GM21367 (cell line): ENCODE results near the gene ACP1.

Experiments
- ATAC-seq: cut with Tn5 transposase; IDR thresholded peaks from one replicate; pipeline ENCODE4 v1.9.1; 2021; ENCODE audit not compliant: unreplicated experiment

ACP1 gene

GRCh38 chr2:279956-280649, 15.4 kb downstream of the ACP1 start:
- no peak for ATAC-seq

GRCh38 chr2:280650-281110, 15.9 kb downstream of the ACP1 start:
- ATAC-seq = no peak

DNA sequence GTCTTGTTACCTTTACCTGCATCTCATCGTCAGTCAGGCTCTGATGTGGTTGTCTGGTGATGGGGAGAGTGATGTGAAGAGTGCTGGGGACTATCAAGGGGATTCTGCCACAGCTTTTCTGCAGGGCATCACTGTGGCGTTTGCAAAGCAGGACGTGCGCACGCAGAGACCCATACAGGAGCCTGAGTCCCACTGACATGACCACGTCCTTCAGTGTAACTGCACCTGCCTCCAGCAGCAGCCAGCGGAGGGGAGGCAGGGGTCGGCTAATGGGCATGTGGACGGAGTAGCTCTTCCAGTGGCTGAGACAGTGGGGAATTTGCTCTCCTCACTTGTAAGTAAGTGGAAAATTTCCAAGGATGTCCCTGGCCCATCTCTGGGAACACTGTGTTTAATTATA, 16.6 kb downstream of the ACP1 start:
- ATAC-seq = no peak

DNA sequence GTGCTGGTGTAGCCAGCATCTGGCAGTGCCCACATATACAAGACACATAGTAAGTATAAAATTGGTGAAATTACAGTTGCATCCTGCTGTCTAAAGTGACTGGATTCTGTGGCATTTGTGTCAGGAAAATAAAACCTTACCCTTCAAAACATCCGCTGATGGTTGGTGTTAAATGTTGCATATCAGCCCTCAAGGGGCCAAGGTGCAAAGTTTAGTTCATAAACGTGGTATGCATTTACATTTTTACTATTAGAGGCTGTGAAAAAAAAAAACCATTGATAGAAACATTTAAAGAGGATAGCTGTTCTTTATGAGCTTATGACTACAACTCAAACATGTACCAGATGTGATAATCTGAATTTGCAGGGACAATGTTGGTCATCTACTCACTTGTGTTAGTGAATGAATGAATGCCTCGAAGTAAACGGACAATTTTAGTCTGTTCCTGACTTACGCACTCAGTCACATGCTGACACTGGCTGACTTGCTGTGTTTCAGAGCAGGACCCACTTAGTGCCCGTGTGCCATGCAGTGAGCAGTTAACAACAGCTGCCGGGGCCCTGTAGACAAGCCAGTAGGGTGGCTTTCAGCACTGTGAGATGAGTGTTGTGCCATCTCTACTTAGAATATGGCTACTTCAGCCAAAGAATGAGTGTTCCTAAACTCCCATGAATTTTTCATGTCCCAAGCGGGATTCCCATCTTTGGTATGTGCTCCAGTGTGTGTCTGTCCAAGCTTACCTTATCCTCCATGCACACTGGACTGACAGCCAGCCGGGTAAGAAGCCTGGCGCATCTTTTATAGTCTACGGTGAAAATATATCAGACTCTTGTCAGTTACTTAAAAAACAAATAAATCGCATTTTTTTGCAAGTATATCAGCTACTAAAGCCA, 17.9 kb downstream of the ACP1 start:
- no peak for ATAC-seq

GRCh38 chr2:283996-284794, 19.4 kb downstream of the ACP1 start:
- ATAC-seq = no peak

- ATAC-seq = no peak
Observed at GRCh38 chr2:284896-285492, 20.2 kb downstream of the ACP1 start.

DNA sequence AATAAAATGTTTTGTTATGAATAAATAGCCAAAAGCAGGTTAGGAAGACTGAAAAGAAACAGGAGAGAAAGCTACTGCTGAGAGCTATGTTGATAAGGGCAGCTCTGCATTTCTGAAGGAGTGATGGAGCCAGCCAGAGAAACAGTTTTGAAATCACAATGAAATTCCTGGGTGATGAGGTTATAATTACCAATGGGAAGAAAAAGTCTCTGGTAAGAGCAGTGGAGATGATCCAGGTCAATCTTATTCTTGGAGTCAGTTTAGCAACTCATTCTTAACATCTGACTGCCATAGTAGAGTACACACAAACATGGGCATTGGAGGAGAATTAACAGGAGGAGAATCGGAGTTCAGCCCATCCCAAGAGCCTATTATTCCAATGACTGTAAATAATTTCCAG, 20.8 kb downstream of the ACP1 start:
- ATAC-seq = no peak

- no peak for ATAC-seq
Observed at GRCh38 chr2:286035-286434, 21.3 kb downstream of the ACP1 start.

- no peak for ATAC-seq
Observed at GRCh38 chr2:286774-287392, 22.1 kb downstream of the ACP1 start.

GRCh38 chr2:287471-287885, 22.7 kb downstream of the ACP1 start:
- no peak for ATAC-seq

DNA sequence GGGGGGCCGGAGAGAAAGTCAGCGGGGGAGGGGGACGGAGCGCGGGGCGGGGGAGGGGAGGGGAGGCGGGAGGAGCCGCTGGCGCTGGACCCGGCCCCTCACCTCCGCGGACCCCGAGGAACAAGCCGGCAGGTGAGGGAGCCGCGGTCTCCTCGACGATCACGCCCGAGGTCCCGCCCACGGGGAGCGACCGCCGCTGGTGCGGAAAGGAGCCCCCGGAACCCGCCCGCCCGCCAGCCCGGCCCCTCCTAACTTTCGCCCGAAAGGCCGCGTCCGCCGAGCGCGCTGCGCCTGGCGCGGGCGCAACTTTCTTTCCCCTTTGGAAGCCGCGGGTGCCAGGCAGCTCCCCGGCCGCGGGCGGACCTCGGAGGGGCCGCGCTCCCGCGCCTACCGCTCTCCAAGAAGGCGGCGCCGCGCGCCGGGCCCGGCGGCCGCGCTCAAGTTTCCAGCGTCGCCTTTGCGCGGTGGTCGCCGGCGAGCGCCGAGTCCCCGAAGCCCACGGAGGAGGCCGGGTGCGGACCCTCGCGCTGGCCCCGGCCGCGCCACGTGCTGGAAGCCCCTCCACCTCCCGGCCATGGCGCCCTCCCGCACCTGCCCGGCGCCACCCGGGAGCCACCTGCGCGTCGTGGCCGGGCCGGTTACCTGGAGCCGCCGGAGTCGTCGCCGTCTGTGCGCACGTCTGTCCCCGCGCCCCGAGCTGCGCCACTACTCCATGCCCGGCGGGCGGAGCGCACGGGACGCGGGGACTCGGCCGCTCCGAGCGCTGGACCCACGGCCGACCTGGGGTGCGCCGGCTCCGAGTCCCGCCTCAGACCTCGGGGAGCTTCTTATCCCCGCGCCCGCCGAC, 23.4 kb downstream of the ACP1 start, which contains the start of gene ALKAL2:
Gene ALKAL2 (minus strand): TSS at position 181 of the 847 bp plus-strand sequence. CDS start 256 bp downstream, outside the sequence.
- no peak for ATAC-seq

- ATAC-seq = no peak
Observed at GRCh38 chr2:288758-289361, 24.1 kb downstream of the ACP1 start.

GRCh38 chr2:289362-290089, 24.8 kb downstream of the ACP1 start:
- ATAC-seq = no peak

- no peak for ATAC-seq
Observed at GRCh38 chr2:290090-290722, 25.5 kb downstream of the ACP1 start.

DNA sequence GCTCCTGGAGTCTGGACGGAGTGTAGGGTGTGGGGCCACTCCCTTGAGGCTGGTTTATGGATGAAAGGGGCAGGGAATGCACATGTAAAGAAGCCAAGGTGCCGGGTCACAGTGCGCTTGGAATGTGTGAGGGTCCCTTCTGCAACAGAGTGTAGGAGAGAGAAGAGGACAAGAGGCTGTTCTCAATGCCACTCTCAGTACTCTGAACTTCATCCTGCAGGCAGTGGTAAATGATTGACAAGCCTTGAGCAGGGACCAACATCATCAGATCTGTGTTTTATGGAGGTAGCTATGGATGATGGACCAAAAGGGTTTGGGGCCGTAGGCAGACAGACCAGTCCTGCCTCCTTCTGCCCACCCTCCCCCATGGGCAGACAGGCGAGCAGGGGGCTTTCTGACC, 30.3 kb downstream of the ACP1 start:
- no peak for ATAC-seq

GRCh38 chr2:296354-296753, 31.6 kb downstream of the ACP1 start:
- ATAC-seq = no peak

DNA sequence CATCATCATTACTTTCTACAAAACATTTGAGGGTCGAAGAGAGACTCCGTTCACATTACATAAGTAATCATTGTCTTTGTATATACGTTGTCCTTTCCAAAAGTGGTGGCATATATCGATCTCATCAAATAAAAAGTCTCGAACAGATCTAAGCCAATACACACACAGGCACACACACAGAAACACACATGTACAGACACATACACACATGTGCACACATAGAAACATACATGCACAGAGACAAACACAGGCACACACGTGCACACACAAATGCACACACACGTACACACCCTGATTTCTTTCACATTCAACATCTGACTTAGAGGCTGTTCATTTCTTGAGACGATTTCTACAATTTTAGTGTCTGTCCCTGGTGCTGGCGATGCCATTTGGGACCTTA, 40.6 kb downstream of the ACP1 start:
- ATAC-seq = no peak
